Adrenal gland (tissue), 12 donors: ENCODE data around the gene IDH1. TPM values are rescaled to one million over a fixed set of nuclear protein-coding genes. Genes with fewer than 3 reads are reported as not detected.

Source experiments
- DNase-seq, 7 donors: peaks; one replicate each; pipeline ENCODE4 v3.0.0-alpha.2; 2019 to 2020
- H3K27ac ChIP-seq, 5 donors: fragments of 200-600 bp; sonication (generic) in 4 of 5; 1 replicate in 3 of 5; 2 replicates in 2 of 5; pipeline versions ENCODE4 v1.5.1 to v1.8.0; 2016 to 2020; ENCODE audit warnings: mild to moderate bottlenecking in 1 of 5
- H3K27me3 ChIP-seq: fragments of 200-600 bp; 2 replicates; pipeline ENCODE4 v1.8.0; 2021
- H3K36me3 ChIP-seq, 2 donors: fragments of 200-600 bp; replicated peaks in 1 of 2; 1 replicate in 1 of 2; 2 replicates in 1 of 2; pipeline versions ENCODE4 v1.5.1 to v1.8.0; 2018 to 2022
- H3K4me1 ChIP-seq, 2 donors: fragments of 200-600 bp; replicated peaks in 1 of 2; 1 replicate in 1 of 2; 2 replicates in 1 of 2; pipeline versions ENCODE4 v1.5.1 to v1.8.0; 2018 to 2021
- H3K4me3 ChIP-seq, 4 donors: fragments of 200-600 bp; sonication (generic) in 3 of 4; one replicate each; pipeline ENCODE4 v1.5.1; 2016 to 2018
- H3K9me3 ChIP-seq, 3 donors: fragments of 200-600 bp; sonication (generic) in 1 of 3; replicated peaks in 1 of 3; 1 replicate in 2 of 3; 2 replicates in 1 of 3; pipeline versions ENCODE4 v1.5.1 to v1.8.0; 2016 to 2021
- POLR2A ChIP-seq, 2 donors: fragments of 450-650 bp; IDR thresholded peaks; one replicate each; pipeline ENCODE4 v1.6.1; 2017; ENCODE audit warnings: antibody characterized with exemption in 2 of 2, mild to moderate bottlenecking in 2 of 2, moderate library complexity in 1 of 2
- WGBS, 4 donors: extraction: QIAGEN DNeasy Blood & Tissue Kit in 2 of 4; methylation state at CpG; one replicate each; pipeline versions ENCODE4 v1.1.5 to v1.1.7; 2013 to 2017; 5-methylcytosine and 5-hydroxymethylcytosine counted together
- intact Hi-C, 2 donors: fragments of 100-400 bp; cut with DNase I; formaldehyde crosslinking; loops; one replicate each; pipeline versions ENCODE4 v1.14.1 to v1.15.0; 2022 to 2023
- polyA plus RNA-seq, 3 donors: library from polyadenylated mRNA; stranded (reverse); fragments of 200-250 nt in 2 of 3; fragments of 350-450 nt in 1 of 3; fragmentation: Illumina TruSeq in 1 of 3; extraction: RNeasy Lipid Tissue Mini Kit (QIAGEN cat#74804) in 1 of 3; gene quantifications; one replicate each; pipeline ENCODE4 v1.2.3, GENCODE V29; 2013 to 2014
- total RNA-seq, 9 donors: library from RNA; depleted of rRNA in 4 of 9; stranded (reverse); fragments of >200 nt in 4 of 9; fragments of 120-200 nt in 1 of 9; fragmentation: NEBNext Ultra II Directional in 1 of 9; extraction: Animal tissue kit (Norgen Biotek cat#: 25700) in 1 of 9; gene quantifications; one replicate each; pipeline versions ENCODE4 v1.1.0 to v1.2.4, GENCODE V29; 2013 to 2023
- TF ChIP-seq, protein P1 (sequence below), 6 experiments: fragments of 450-650 bp in 4 of 6; fragments of 200-600 bp in 2 of 6; sonication (generic) in 1 of 6; IDR thresholded peaks; 1 replicate in 5 of 6; 2 replicates in 1 of 6; pipeline versions ENCODE4 v1.5.1 to v1.8.0; 2016 to 2021; ENCODE audit warnings: antibody characterized with exemption in 6 of 6, mild to moderate bottlenecking in 2 of 6, moderate library complexity in 1 of 6
- donor health status: healthy with polysubstance abuse.
- donor health status: Bipolar disorder and iron deficiency.
- donor health status: DM: yes; HTN: yes; CAD: no.
- donor health status: DM: no; HTN: no; CAD: no.
- donor health status: DM: no; HTN: no; CAD: no.
- donor health status: DM: yes; HTN: yes; CAD: no.

IDH1 gene
- total and polyA plus RNA-seq, 12 donors, result 82.8 to 937 (median 488) TPM

DNA sequence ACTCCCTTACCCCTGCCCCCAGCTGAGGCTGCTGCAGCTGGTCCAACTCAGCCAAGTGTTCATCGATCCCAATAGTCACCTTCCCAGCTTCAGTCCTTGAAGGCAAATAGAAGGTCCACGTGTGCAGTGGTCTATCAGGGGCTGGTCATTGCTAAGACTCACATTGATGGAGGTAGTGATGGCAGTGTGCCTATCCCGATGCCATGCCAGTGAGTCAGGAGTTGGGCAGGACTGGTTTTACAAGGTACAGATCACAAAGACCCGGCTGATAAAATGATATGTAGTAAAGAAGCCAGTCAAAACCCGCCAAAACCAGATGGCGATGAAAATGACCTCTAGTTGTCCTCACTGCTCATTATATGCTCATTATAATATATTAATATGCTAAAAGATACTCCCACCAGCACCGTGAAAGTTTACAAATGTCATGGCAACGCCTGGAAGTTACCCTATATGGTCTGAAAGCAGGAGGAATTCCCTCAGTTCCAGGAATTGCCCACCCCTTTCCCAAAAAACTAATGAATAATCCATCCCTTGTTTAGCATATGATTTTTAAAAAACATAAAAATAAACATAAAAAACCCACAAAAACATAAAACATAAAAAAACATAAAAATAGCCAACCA is 62.1 kb downstream of the IDH1 start:
- TF ChIP-seq, protein P1, sequence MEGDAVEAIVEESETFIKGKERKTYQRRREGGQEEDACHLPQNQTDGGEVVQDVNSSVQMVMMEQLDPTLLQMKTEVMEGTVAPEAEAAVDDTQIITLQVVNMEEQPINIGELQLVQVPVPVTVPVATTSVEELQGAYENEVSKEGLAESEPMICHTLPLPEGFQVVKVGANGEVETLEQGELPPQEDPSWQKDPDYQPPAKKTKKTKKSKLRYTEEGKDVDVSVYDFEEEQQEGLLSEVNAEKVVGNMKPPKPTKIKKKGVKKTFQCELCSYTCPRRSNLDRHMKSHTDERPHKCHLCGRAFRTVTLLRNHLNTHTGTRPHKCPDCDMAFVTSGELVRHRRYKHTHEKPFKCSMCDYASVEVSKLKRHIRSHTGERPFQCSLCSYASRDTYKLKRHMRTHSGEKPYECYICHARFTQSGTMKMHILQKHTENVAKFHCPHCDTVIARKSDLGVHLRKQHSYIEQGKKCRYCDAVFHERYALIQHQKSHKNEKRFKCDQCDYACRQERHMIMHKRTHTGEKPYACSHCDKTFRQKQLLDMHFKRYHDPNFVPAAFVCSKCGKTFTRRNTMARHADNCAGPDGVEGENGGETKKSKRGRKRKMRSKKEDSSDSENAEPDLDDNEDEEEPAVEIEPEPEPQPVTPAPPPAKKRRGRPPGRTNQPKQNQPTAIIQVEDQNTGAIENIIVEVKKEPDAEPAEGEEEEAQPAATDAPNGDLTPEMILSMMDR (IDR thresholded peaks at IDR 0.05), result no peak
- no peak for TF ChIP-seq POLR2A (IDR thresholded peaks at IDR 0.05)
- Histone ChIP-seq H3K36me3 (no peaks in the 10 kb centered on the region), H3K9me3 (no peaks in the 10 kb centered on the region), H3K27ac (no peak overlapping the region), H3K4me3 (no peak overlapping the region), H3K27me3 (no peaks in the 10 kb centered on the region), H3K4me1 (no peaks in the 10 kb centered on the region)
- DNase-seq, result no peak
- 87 to 91% (median 90%) methylated on average over 8 of the region's 8 CpGs for WGBS, 4 donors
- intact Hi-C loops, result no loop called here

DNA sequence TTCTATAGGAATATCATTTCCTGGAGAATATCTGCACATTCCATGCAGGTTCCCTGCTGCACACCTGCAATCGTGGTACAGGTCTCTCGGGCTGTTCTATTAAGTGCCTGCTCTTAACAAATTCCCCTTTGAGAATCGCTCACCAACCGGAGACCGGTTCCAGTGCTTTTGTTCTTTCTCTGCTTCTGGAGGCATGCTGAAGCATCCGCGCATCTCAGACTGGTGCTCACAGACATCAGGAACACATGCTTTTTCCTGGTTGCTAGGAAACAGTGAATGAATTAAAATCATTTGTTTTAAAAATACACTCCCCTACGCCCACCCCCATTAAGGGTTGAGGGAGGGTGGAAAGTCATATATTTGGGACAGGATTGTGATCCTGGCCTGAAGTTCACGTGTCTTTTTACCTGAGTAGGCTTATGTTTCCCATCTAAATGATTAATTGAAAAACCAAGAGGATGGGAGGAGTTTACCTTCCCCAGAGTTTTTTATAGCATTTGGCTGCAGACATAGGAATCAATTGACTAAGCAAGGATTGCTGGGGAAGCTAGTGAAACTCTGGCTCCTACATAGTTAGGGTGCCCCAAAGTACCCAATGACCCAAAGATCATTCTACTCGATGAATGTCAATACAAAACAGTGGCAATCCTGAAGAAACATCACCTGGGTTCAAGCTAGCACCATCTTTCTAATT is 64.9 kb downstream of the IDH1 start, which contains the start of gene C2orf80:
C2orf80 (minus strand) TSS at position 221 of the 694 bp plus-strand sequence. CDS start 3,044 bp downstream, outside the sequence.
- DNase-seq, result no peak
- Histone ChIP-seq H3K27me3 (no peaks in the 10 kb centered on the region), H3K27ac (no peak within 1 kb of the TSS), H3K4me3 (no peak within 1 kb of the TSS), H3K4me1 (no peaks in the 10 kb centered on the region), H3K36me3 (no peaks in the 10 kb centered on the region), H3K9me3 (no peaks in the 10 kb centered on the region)
- intact Hi-C loops, result no loop called here
- TF ChIP-seq POLR2A (IDR thresholded peaks at IDR 0.05), result no peak
- TF ChIP-seq, protein P1 (IDR thresholded peaks at IDR 0.05), result no peak
- 73 to 78% (median 77%) methylated on average over 10 of the region's 10 CpGs for WGBS, 4 donors

DNA sequence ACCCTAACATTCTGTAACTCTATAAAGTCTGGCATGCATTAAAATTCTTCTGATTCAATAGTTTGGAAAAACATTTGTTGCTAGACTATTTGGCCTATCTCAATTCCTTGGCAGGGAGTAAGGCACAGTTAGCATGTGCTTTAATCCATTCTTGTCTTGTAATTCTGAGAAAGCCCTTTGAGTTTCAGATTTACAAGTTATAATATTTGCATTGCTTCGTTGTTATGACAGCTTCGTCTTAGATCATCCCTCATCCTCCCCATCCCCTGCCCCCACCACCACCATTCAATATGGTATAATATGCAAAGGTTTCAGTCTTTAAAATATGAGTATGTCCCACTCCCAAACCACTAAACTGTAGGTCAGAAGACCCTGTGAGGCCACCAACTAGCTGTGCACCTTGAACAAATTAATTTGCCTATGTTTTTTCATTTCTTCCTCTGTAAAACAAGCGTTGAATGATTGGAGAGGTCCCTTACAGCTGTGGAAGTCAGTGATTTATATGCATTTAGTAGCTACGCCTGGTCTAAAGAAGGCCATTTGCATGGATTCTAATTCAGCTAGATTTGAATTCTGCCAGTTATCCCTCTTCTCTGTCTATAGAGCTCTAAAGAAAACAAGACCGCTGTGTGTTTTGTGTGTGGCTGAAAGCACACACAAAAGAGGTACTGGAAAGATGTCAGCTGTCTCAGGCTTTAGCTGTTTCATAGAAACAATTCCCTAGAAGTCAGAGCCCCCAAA is 65.6 kb downstream of the IDH1 start:
- Histone ChIP-seq H3K4me3 (no peak overlapping the region), H3K9me3 (no peaks in the 10 kb centered on the region), H3K27ac (no peak overlapping the region), H3K27me3 (no peaks in the 10 kb centered on the region), H3K36me3 (no peaks in the 10 kb centered on the region), H3K4me1 (no peaks in the 10 kb centered on the region)
- intact Hi-C loops, result no loop called here
- WGBS, 4 donors, result 82 to 86% (median 83%) methylated on average over 5 of the region's 5 CpGs
- no peak for DNase-seq
- no peak for TF ChIP-seq POLR2A (IDR thresholded peaks at IDR 0.05)
- TF ChIP-seq, protein P1 (IDR thresholded peaks at IDR 0.05), result no peak

DNA sequence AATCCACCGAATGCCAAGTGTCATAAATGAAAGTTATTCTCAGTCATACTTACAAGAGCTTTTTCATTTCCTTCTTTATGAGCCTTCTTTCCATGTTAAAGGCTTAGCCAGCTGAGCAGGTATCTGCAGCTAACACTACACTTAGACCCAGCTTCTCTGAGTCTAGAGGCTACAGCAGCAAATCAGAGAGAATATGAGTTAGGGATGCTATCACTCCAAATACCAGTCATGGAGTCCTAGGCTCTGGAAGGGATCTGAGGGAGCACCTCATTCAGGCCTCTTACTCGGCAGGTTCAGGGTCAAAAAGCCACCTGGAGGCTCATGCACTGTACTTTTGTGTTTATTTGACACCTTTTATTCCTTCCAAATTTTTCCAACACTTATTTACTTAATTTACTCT is 68.0 kb downstream of the IDH1 start:
- H3K36me3 ChIP-seq, result no peaks in the 10 kb centered on the region
- H3K27me3 ChIP-seq, result no peaks in the 10 kb centered on the region
- H3K4me1 ChIP-seq, result no peaks in the 10 kb centered on the region
- no peak for TF ChIP-seq POLR2A (IDR thresholded peaks at IDR 0.05)
- TF ChIP-seq, protein P1 (IDR thresholded peaks at IDR 0.05), result no peak
- DNase-seq, result no peak
- no peak overlapping the region for H3K27ac ChIP-seq
- H3K4me3 ChIP-seq, result no peak overlapping the region
- H3K9me3 ChIP-seq, result no peaks in the 10 kb centered on the region
- 82 to 95% (median 91%) methylated on average over 2 of the region's 2 CpGs for WGBS, 4 donors
- intact Hi-C loops, result no loop called here
